Measurements from ENCODE around the gene CACNG5.

Gene CACNG5

GRCh38 chr17:66906321-66907278, 71.7 kb downstream of the CACNG5 start:
- DNase-seq: peak; percentile 77

- no peak for DNase-seq
Measured at GRCh38 chr17:66909804-66910373, 75.0 kb downstream of the CACNG5 start.

GRCh38 chr17:66910651-66911285, 75.9 kb downstream of the CACNG5 start:
- no peak for DNase-seq

GRCh38 chr17:66915204-66915611, 80.3 kb downstream of the CACNG5 start:
- no peak for DNase-seq

- DNase-seq: no peak
Measured at GRCh38 chr17:66915792-66916191, 80.9 kb downstream of the CACNG5 start.

GRCh38 chr17:66916946-66917345, 82.0 kb downstream of the CACNG5 start:
- DNase-seq: no peak

- no peak for DNase-seq
Measured at GRCh38 chr17:66918896-66919295, 84.0 kb downstream of the CACNG5 start.

GRCh38 chr17:66920435-66920834, 85.5 kb downstream of the CACNG5 start:
- no peak for DNase-seq

GRCh38 chr17:66920950-66921349, 86.0 kb downstream of the CACNG5 start:
- no peak for DNase-seq

GRCh38 chr17:66923886-66924285, 89.0 kb downstream of the CACNG5 start:
- DNase-seq: no peak

- no peak for DNase-seq
Measured at GRCh38 chr17:66925811-66926500, 91.0 kb downstream of the CACNG5 start.

- DNase-seq: no peak
Measured at GRCh38 chr17:66928949-66929348, 94.0 kb downstream of the CACNG5 start.

GRCh38 chr17:66929591-66929990, 94.7 kb downstream of the CACNG5 start:
- DNase-seq: no peak

GRCh38 chr17:66930933-66931332, 96.0 kb downstream of the CACNG5 start:
- DNase-seq: no peak

- DNase-seq: no peak
Measured at GRCh38 chr17:66932311-66932710, 97.4 kb downstream of the CACNG5 start.

- no peak for DNase-seq
Measured at GRCh38 chr17:66934040-66934439, 99.1 kb downstream of the CACNG5 start.

Measured in fibroblast of skin of abdomen (primary cell).